Stimulated activated CD8-positive, alpha-beta memory T cell treated with anti-CD3 and anti-CD28 coated beads, Interleukin-12 subunit alpha, Interleukin-12 subunit beta, amount 100 ng/mL, for 24 hours (primary cell): ENCODE measurements around the gene RBM10.

ENCODE experiments used
- DNase-seq: peaks from one replicate; pipeline ENCODE4 v3.0.0-alpha.2; 2020; ENCODE audit errors: extremely low read depth

The RBM10 gene

DNA sequence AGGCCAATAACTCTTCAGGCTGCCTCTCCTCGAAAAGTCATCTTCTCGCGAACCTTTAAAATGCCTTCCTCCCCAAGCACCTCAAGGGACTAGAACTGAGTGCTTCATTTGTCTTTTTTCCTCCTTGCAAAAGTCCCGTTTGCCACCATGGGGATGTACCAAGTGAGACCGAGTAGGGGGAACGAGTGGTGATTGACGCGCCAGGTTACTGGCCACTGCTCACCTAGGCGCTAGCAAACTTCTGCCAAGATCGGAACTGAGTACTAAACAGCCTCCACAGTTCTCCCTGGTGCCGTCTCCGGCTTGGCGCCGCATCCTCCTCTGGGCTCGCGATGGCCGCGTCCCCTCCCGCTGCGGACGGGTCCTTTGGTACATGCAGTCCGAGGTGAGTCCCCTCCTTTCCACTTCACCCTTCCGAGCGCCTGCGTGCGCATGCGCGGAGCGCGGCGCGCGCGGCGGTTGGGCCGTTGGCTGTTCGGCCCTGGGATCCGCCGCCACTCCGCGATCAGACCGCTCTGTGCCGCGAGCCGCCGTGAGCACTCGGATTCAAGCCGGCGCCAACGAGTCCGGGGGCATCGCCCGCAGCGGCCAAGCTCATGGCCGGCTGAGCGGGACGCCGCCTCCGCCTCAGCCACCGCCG lies 73.4 kb downstream of the RBM10 start, which contains the start of gene CDK16:
Gene CDK16, plus strand, starts transcription at position 402 of the 640 bp plus-strand sequence. CDS start 4,877 bp downstream, outside the sequence.
- peak; percentile 45 for DNase-seq

GRCh38 chrX:47218920-47219815 lies 74.1 kb downstream of the RBM10 start:
- no peak for DNase-seq

GRCh38 chrX:47221756-47222155 lies 76.7 kb downstream of the RBM10 start:
- no peak for DNase-seq

DNA sequence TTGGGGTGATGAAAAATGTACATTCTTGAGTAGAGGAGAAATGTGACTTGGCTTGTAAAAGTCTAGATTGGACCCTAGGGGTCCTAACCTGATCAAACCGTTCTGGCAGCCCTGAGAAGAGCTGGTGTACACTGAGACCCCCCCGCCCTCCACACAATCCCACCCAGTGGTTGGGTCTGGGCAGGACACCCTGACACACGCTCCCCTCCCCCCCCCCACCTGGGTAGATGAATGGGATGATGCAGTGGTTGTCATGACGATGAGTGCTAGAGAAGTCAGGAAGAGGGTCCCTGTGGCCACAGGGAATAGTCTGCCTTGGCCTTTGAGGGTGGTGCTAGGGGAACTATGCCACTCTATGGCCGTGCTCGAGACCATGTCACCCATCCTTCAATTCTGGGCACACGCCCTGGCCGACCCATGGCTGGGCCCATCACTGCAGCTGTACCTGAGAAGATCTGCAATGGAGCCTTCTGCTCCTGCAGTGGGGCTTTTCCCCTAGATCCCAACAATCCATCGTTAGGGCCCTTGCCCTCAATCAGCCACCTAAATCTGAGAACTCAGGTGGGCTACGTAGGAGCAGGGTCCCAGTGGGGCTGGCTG lies 77.8 kb downstream of the RBM10 start:
- no peak for DNase-seq

DNA sequence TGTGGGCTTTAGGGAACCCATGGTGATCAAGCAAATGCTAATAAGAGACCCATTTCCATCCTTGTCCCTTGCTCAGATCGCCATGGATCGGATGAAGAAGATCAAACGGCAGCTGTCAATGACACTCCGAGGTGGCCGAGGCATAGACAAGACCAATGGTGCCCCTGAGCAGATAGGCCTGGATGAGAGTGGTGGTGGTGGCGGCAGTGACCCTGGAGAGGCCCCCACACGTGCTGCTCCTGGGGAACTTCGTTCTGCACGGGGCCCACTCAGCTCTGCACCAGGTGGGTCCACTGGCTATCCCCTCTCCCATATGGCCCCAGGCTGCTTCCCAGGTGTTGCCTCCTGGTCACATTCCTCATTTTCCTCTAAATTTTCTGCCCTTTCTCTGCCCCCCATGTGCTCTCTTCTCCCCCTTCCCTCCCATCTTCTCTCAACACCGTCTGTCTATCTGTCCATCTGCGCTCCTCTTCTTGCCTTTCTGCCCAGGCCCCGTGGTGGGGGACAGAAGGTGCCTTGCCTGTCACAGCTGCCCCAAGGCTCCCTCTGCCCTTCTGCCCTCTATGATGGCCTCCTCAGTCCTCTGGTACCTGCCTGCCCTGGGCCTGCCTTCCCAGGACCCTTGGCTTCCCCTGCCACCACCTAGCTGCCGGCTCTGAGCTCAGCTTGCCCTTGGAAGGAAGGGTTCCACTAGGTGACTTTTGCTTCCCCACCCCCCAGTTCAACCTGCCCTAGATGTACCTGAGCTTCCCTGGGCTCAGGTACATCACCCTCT lies 78.6 kb downstream of the RBM10 start:
- no peak for DNase-seq

DNA sequence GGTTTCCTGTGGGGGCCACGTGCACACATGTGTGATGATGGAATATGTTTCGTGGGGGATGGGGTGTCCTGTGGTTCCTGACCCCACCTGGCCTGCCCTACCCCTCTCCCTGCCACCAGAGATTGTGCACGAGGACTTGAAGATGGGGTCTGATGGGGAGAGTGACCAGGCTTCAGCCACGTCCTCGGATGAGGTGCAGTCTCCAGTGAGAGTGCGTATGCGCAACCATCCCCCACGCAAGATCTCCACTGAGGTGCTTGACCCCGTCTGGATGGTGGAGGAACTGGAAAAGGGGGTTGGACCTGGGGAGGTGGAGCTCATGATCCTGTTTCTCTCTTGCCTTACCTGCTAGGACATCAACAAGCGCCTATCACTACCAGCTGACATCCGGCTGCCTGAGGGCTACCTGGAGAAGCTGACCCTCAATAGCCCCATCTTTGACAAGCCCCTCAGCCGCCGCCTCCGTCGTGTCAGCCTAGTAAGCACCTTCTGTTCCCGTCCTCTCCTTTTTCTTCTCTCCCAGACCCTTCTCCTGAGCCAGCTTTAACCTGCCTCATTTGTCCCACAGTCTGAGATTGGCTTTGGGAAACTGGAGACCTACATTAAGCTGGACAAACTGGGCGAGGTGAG lies 79.4 kb downstream of the RBM10 start:
- no peak for DNase-seq

GRCh38 chrX:47224896-47225290 lies 79.9 kb downstream of the RBM10 start:
- no peak for DNase-seq

GRCh38 chrX:47226071-47226470 lies 81.0 kb downstream of the RBM10 start:
- DNase-seq, result no peak

DNA sequence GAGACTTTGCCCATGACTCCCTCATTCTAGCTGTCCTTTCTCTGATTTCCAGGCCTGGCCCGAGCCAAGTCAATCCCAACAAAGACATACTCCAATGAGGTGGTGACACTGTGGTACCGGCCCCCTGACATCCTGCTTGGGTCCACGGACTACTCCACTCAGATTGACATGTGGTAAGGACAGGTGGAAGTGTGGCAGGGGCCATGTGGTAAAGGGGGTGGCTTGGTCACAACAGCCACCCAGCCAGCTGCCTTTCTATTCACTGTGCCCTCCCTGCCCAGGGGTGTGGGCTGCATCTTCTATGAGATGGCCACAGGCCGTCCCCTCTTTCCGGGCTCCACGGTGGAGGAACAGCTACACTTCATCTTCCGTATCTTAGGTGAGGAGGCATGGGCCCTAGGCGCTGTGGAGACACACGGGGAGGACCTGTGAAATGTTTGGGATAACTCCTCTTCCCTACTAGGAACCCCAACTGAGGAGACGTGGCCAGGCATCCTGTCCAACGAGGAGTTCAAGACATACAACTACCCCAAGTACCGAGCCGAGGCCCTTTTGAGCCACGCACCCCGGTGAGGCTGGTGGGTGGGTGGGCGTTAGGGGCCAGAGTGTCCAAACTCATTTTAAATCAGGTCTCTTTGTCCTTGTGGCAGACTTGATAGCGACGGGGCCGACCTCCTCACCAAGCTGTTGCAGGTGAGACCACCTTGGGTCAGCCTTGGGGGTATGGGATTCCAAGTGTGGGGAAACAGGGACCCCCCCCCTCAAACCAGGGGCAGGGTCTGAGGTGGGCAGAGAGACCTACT lies 81.7 kb downstream of the RBM10 start:
- no peak for DNase-seq

- DNase-seq, result no peak
Observed at GRCh38 chrX:47227334-47227583, 82.2 kb downstream of the RBM10 start.

- DNase-seq, result no peak
Observed at GRCh38 chrX:47228550-47229270, 83.7 kb downstream of the RBM10 start.

- DNase-seq, result no peak
Observed at GRCh38 chrX:47229427-47229826, 84.4 kb downstream of the RBM10 start.

DNA sequence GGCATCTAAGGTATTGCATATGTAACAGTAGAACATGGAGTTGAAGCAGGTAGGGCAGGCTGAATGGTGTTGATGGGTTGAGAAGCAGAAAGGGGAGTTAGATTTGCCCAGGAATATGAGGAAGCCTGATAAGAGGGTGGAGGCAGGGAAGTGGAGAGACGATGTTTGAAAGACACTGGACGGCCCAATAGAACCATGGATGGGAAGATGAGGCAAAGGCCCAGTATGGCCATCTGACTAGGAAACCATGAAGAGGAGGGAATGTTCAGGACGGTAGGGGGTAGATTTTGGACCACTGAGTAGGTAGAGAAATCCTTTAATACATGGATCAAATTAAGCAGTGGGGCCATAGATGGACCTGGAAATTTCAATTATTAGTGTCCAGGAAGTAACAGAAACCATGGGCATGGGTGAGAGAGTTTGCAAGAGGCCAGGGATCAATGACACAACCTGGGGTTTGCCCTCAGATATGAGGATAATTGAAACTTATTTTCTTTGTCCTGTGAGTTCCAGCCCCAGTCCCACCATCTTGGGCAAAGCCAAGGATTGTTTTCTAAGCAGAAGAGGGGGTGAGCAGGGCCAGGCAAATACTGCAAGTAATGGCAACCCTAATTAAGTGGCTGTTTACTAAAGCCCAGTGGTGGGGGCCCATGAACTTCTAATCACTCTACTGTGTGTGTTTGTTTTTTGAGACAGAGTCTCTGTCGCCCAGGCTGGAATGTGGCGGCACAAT lies 85.3 kb downstream of the RBM10 start:
- DNase-seq, result no peak

DNA sequence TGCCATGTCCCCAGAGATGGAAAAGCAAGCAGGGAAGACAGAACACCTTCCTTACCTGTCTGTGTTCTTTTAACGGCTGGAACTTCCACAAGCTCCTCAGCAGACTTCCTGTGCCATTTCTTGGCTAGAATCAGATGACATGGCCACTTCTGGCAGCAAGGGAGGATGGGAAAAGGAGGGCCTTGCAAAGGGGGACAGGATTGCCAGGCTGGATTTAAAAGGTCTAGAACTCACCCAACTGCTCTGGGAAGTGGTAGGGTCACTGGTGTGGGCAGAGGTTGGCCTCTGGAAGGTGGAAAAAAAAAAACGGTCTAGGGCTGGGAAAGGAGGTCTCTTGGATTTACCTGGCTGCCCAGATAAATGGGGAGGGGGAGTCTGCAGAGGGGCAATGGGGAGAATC lies 86.1 kb downstream of the RBM10 start:
- no peak for DNase-seq

- no peak for DNase-seq
Observed at GRCh38 chrX:47232197-47232802, 87.3 kb downstream of the RBM10 start.

DNA sequence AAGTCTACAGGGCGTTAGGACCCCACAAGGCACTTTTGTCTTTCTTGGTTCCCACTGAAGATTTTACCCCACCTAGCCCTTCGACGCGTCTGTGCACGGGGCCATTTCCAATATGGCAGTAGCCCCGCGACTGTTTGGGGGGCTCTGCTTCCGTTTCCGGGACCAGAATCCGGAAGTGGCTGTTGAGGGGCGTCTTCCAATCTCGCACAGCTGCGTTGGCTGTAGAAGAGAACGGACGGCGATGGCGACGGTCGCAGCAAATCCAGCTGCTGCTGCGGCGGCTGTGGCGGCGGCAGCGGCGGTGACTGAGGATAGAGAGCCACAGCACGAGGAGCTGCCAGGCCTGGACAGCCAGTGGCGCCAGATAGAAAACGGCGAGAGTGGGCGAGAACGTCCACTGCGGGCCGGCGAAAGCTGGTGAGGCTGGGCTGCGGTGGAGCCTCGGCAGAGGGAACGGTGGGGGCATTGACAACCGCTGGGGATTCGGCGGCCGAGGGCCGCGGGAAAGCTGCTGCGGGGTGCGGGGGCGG lies 87.8 kb downstream of the RBM10 start, which contains the start of gene USP11:
Gene USP11, plus strand, starts transcription at position 207 of the 530 bp plus-strand sequence. Its CDS starts 35 bp downstream, at position 242.
- no peak for DNase-seq

DNA sequence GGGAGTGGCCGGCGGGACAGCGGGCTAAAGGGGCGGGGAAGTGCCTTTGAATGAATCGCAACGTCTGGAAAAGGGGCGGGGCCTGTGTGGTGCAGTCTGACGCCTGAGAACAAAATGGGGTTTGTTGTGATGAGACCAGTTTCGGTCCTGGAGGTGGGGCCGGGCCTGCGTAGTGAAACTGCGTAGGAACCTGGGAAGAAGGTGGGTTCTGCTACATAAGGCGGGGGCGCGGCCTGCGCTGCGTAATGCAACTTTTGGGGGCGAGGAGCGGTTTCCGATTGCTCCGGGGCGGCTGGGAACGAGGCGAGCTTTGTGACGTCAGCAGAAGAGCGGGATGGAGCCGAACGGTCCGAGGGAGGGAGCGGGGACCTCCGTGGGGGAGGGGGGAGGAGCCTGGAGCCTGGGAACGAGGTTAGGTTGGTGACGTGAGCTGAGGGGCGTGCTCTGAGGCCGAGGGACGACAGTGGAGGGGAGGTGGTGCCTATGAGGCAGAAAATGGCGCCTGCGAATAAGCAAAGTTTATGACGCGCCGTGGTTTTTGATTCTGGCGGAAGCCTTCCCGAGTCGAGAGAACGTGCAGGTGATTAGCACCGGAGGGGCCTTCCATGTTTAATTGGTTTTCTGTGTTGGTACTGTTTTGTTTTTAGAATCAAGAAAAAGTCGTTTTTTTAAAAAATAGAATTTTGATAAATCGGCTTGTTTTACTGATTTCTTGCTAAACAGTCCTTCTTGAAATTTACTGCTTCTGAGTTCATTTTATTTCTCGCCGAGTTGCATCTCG lies 88.5 kb downstream of the RBM10 start:
- DNase-seq, result peak; percentile 82

DNA sequence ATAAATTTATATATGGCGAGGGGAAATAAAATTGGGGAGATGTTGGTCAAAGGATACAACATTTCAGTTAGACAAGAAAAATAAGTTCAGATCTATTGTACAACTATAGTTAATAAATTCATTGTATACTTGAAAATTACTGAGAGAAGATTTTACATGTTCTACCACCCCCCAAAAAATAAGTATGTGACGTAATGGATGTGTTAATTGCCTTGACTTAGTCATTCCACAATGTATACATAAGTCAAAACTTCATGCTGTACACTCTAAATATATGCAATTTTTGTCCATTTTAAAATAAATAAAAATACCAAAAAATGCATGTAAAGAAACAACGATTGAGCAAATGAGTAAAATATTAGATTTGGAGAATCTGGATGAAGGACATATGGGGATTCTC lies 89.6 kb downstream of the RBM10 start:
- DNase-seq, result no peak
